Endothelial cell of umbilical vein (primary cell): ENCODE results near the gene PCDHGB2.

Experiments
- GATA2 ChIP-seq: IDR thresholded peaks from 2 replicates; pipeline ENCODE4 v1.7.0; 2011; ENCODE audit warnings: low read depth, mild to moderate bottlenecking, moderate library complexity, mixed read lengths, low read length; ENCODE audit not compliant: insufficient read length, insufficient read depth
- MYC ChIP-seq: IDR thresholded peaks from one replicate; pipeline ENCODE4 v1.6.1; 2011; ENCODE audit warnings: mild to moderate bottlenecking, low read depth, low read length
- POLR2A ChIP-seq: IDR thresholded peaks from 2 replicates; pipeline ENCODE4 v1.6.1; 2012; ENCODE audit warnings: low read depth, mild to moderate bottlenecking, control low read depth, low read length
- POLR2AphosphoS5 ChIP-seq: IDR thresholded peaks from 2 replicates; pipeline ENCODE4 v1.6.1; 2012; ENCODE audit warnings: low read depth, mild to moderate bottlenecking, control low read depth, low read length, moderate library complexity; ENCODE audit not compliant: insufficient read depth
- TF ChIP-seq, protein P1 (sequence below), 2 donors: IDR thresholded peaks; 1 replicate in 1 of 2; 2 replicates in 1 of 2; pipeline ENCODE4 v1.5.1; 2011; ENCODE audit warnings: low read length in 2 of 2, mild to moderate bottlenecking in 2 of 2, moderate library complexity in 2 of 2, control low read depth in 1 of 2, inconsistent platforms in 1 of 2, low read depth in 1 of 2; ENCODE audit not compliant: insufficient read depth in 1 of 2; ENCODE audit errors: extremely low read depth in 1 of 2
- TF ChIP-seq, protein P2 (sequence below): IDR thresholded peaks from 2 replicates; pipeline ENCODE4 v1.6.1; 2011; ENCODE audit not compliant: insufficient read depth, insufficient read length

DNA sequence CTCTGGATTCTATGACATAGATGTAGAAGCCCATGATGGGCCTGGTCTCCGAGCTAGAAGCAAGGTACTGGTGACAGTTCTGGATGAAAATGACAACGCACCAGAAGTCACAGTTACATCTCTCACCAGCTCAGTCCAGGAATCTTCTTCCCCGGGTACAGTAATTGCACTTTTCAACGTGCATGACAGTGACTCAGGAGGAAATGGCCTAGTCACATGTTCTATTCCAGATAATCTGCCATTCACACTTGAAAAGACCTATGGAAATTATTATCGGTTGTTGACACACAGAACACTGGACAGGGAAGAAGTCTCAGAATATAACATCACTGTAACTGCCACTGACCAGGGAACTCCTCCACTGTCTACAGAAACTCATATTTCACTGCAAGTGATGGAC is 3.7 kb upstream of the PCDHGB2 start:
- TF ChIP-seq, protein P1, sequence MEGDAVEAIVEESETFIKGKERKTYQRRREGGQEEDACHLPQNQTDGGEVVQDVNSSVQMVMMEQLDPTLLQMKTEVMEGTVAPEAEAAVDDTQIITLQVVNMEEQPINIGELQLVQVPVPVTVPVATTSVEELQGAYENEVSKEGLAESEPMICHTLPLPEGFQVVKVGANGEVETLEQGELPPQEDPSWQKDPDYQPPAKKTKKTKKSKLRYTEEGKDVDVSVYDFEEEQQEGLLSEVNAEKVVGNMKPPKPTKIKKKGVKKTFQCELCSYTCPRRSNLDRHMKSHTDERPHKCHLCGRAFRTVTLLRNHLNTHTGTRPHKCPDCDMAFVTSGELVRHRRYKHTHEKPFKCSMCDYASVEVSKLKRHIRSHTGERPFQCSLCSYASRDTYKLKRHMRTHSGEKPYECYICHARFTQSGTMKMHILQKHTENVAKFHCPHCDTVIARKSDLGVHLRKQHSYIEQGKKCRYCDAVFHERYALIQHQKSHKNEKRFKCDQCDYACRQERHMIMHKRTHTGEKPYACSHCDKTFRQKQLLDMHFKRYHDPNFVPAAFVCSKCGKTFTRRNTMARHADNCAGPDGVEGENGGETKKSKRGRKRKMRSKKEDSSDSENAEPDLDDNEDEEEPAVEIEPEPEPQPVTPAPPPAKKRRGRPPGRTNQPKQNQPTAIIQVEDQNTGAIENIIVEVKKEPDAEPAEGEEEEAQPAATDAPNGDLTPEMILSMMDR (IDR thresholded peaks at IDR 0.05; ENCODE audit: extremely low read depth in 1 of 2, insufficient read depth in 1 of 2, low read depth in 1 of 2, low read length in 2 of 2), result no peak
- TF ChIP-seq, protein P2, sequence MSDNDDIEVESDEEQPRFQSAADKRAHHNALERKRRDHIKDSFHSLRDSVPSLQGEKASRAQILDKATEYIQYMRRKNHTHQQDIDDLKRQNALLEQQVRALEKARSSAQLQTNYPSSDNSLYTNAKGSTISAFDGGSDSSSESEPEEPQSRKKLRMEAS, result no peak
- TF ChIP-seq POLR2A (no peak), MYC (no peak), GATA2 (no peak), POLR2AphosphoS5 (no peak)
